IMR-90 (cell line): ENCODE data around the gene EXOC6B. TPM values are rescaled to one million over a fixed set of nuclear protein-coding genes. Genes with fewer than 3 reads are reported as not detected.

Experiments
- ATAC-seq: fragments of 200-7000 bp; cut with Tn5 transposase; 2 replicates; pipeline ENCODE4 v1.9.1; 2020; ENCODE audit warnings: low read depth, mild to moderate bottlenecking, moderate library complexity
- BruUV-seq: library from RNA; stranded (reverse); fragments of 400-500 nt; replicated peaks from 2 replicates; lab custom pipeline; 2021; lab: Mats Ljungman, UMichigan
- CTCF ChIA-PET: fragments of 300-600 bp; formaldehyde crosslinking; extraction: SDS; loops from one replicate; lab custom pipeline; 2021; ENCODE audit warnings: antibody characterized with exemption; lab: Yijun Ruan, JAX
- POLR2A ChIA-PET: fragments of 300-600 bp; sonication (Branson Sonifier 250); formaldehyde crosslinking; loops from one replicate; lab custom pipeline; 2022; ENCODE audit warnings: antibody characterized with exemption; ENCODE audit not compliant: unreplicated experiment; lab: Charles Lee
- DNase-seq: peaks from one replicate; pipeline ENCODE4 v3.0.0; 2013
- H2AFZ ChIP-seq: replicated peaks from 2 replicates; pipeline ENCODE3; 2013; ENCODE audit warnings: low read length, mild to moderate bottlenecking; ENCODE audit not compliant: poor library complexity
- H2AK5ac ChIP-seq: 2 replicates; pipeline ENCODE4 v1.6.1; 2013; ENCODE audit warnings: low read depth, low read length, inconsistent platforms
- H2AK9ac ChIP-seq: replicated peaks from 2 replicates; pipeline ENCODE3; 2013; ENCODE audit warnings: mild to moderate bottlenecking, low read depth, low read length, moderate library complexity; ENCODE audit not compliant: poor library complexity
- H2BK120ac ChIP-seq: 2 replicates; pipeline ENCODE4 v1.6.1; 2013; ENCODE audit warnings: low read depth, low read length, inconsistent platforms
- H2BK15ac ChIP-seq: 3 replicates; pipeline ENCODE4 v1.6.1; 2013; ENCODE audit warnings: low read depth, low read length, inconsistent platforms
- H2BK20ac ChIP-seq: 2 replicates; pipeline ENCODE4 v1.6.1; 2013; ENCODE audit warnings: low read depth, mild to moderate bottlenecking, inconsistent platforms, low read length, moderate library complexity
- H2BK5ac ChIP-seq: 2 replicates; pipeline ENCODE4 v1.6.1; 2013; ENCODE audit warnings: mild to moderate bottlenecking, low read depth, low read length, inconsistent platforms; ENCODE audit not compliant: poor library complexity, severe bottlenecking
- H3K14ac ChIP-seq: replicated peaks from 2 replicates; pipeline ENCODE4 v1.6.1; 2013; ENCODE audit warnings: low read depth, low read length, inconsistent platforms
- H3K18ac ChIP-seq: 2 replicates; pipeline ENCODE4 v1.6.1; 2013; ENCODE audit warnings: low read depth, low read length, control low read depth
- H3K23ac ChIP-seq: 2 replicates; pipeline ENCODE4 v1.6.1; 2013; ENCODE audit warnings: low read depth, low read length, inconsistent platforms
- H3K27ac ChIP-seq: 2 replicates; pipeline ENCODE4 v1.5.1; 2013; ENCODE audit warnings: mild to moderate bottlenecking, control low read depth, low read length; ENCODE audit not compliant: insufficient read depth
- H3K27me3 ChIP-seq: 2 replicates; pipeline ENCODE4 v1.6.1; 2013; ENCODE audit warnings: low read length; ENCODE audit not compliant: control insufficient read depth, insufficient read depth
- H3K36me3 ChIP-seq: 2 replicates; pipeline ENCODE4 v1.6.1; 2013; ENCODE audit warnings: low read length, mixed read lengths; ENCODE audit not compliant: control insufficient read depth, insufficient read depth
- H3K4ac ChIP-seq: 2 replicates; pipeline ENCODE4 v1.6.1; 2013; ENCODE audit warnings: low read depth, low read length, inconsistent platforms
- H3K4me1 ChIP-seq: 2 replicates; pipeline ENCODE4 v1.6.1; 2013; ENCODE audit warnings: low read length, mixed read lengths; ENCODE audit not compliant: control insufficient read depth, insufficient read depth
- H3K4me2 ChIP-seq: 2 replicates; pipeline ENCODE4 v1.6.1; 2013; ENCODE audit warnings: low read depth, mild to moderate bottlenecking, control low read depth, low read length, moderate library complexity
- H3K4me3 ChIP-seq: 2 replicates; pipeline ENCODE4 v1.5.1; 2013; ENCODE audit warnings: low read depth, mild to moderate bottlenecking, control low read depth, low read length, moderate library complexity; ENCODE audit not compliant: insufficient read depth
- H3K56ac ChIP-seq: 2 replicates; pipeline ENCODE4 v1.6.1; 2013; ENCODE audit warnings: low read length, inconsistent platforms; ENCODE audit not compliant: insufficient read depth; ENCODE audit errors: extremely low read depth
- H3K79me1 ChIP-seq, 2 experiments: 2 replicates each; pipeline ENCODE4 v1.6.1; 2013; ENCODE audit warnings: low read length in 2 of 2, inconsistent platforms in 1 of 2, low read depth in 1 of 2
- H3K9ac ChIP-seq: 2 replicates; pipeline ENCODE4 v1.6.1; 2013; ENCODE audit warnings: low read depth, low read length, control low read depth
- H3K9me1 ChIP-seq: 2 replicates; pipeline ENCODE4 v1.6.1; 2013; ENCODE audit warnings: low read length, inconsistent platforms; ENCODE audit not compliant: insufficient read depth
- H3K9me3 ChIP-seq: 2 replicates; pipeline ENCODE4 v1.6.1; 2013; ENCODE audit warnings: low read length; ENCODE audit not compliant: control insufficient read depth, insufficient read depth
- H4K20me1 ChIP-seq: 2 replicates; pipeline ENCODE4 v1.6.1; 2013; ENCODE audit warnings: low read length, inconsistent platforms; ENCODE audit not compliant: insufficient read depth
- H4K5ac ChIP-seq: 2 replicates; pipeline ENCODE4 v1.6.1; 2013; ENCODE audit warnings: mild to moderate bottlenecking, low read depth, low read length, control low read depth
- H4K8ac ChIP-seq, 2 experiments: 2 replicates each; pipeline ENCODE4 v1.6.1; 2013; ENCODE audit warnings: low read depth in 2 of 2, low read length in 2 of 2, control low read depth in 1 of 2, inconsistent platforms in 1 of 2
- H4K91ac ChIP-seq: 2 replicates; pipeline ENCODE4 v1.6.1; 2013; ENCODE audit warnings: low read depth, low read length, inconsistent platforms; ENCODE audit not compliant: insufficient read depth
- CEBPB ChIP-seq: IDR thresholded peaks from 2 replicates; pipeline ENCODE4 v1.6.1; 2012; ENCODE audit warnings: low read depth, low read length, improper control_type of control experiment
- CHD1 ChIP-seq: IDR thresholded peaks from 2 replicates; pipeline ENCODE4 v1.6.1; 2012; ENCODE audit warnings: low read depth, low read length, improper control_type of control experiment
- ELK1 ChIP-seq: fragments of 150-350 bp; IDR thresholded peaks from 2 replicates; pipeline ENCODE4 v1.6.1; 2016; ENCODE audit warnings: low read depth, mild to moderate bottlenecking, low read length, moderate library complexity, borderline replicate concordance
- FOS ChIP-seq: fragments of 150-350 bp; IDR thresholded peaks from 2 replicates; pipeline ENCODE4 v1.6.1; 2016; ENCODE audit warnings: low read depth, low read length
- MAFK ChIP-seq: IDR thresholded peaks from 2 replicates; pipeline ENCODE4 v1.6.1; 2012; ENCODE audit warnings: low read depth, low read length, improper control_type of control experiment
- POLR2A ChIP-seq: IDR thresholded peaks from 2 replicates; pipeline ENCODE4 v1.6.1; 2012; ENCODE audit warnings: mild to moderate bottlenecking, low read depth, low read length
- RAD21 ChIP-seq: IDR thresholded peaks from 2 replicates; pipeline ENCODE4 v1.6.1; 2012; ENCODE audit warnings: low read length, improper control_type of control experiment
- RCOR1 ChIP-seq: IDR thresholded peaks from 2 replicates; pipeline ENCODE4 v1.6.1; 2012; ENCODE audit warnings: mild to moderate bottlenecking, low read length, improper control_type of control experiment; ENCODE audit not compliant: insufficient replicate concordance
- SMC3 ChIP-seq: fragments of 150-350 bp; IDR thresholded peaks from 2 replicates; pipeline ENCODE4 v1.6.1; 2016; ENCODE audit warnings: low read depth, mild to moderate bottlenecking, antibody characterized with exemption, low read length, moderate library complexity
- USF2 ChIP-seq: fragments of 150-350 bp; IDR thresholded peaks from 2 replicates; pipeline ENCODE4 v1.6.1; 2017; ENCODE audit warnings: mild to moderate bottlenecking, antibody characterized with exemption, low read length, low read depth
- WGBS, 2 experiments: methylation state at CpG; one replicate each; pipeline versions ENCODE4 v1.1.5 to v1.1.7; 2013; ENCODE audit warnings: missing lambda C conversion rate in 2 of 2; ENCODE audit not compliant: insufficient read length in 1 of 2; ENCODE audit errors: extremely low coverage in 2 of 2; 5-methylcytosine and 5-hydroxymethylcytosine counted together
- dilution Hi-C: fragments of 300-500 bp; cut with HindIII; formaldehyde crosslinking; loops from one replicate; pipeline ENCODE4 v1.14.3; 2018; ENCODE audit warnings: low sequenced_read_pairs; ENCODE audit not compliant: unreplicated experiment
- in situ Hi-C: fragments of 300-500 bp; cut with MboI; formaldehyde crosslinking; loops from 3 replicates; pipeline ENCODE4 v1.14.3; 2019; ENCODE audit warnings: low sequenced_read_pairs, inconsistent platforms, mixed read lengths
- intact Hi-C: fragments of 100-400 bp; cut with micrococcal nuclease; formaldehyde crosslinking; loops from 2 replicates; pipeline ENCODE4 v1.10.0; 2022
- polyA plus RNA-seq, 3 experiments: library from polyadenylated mRNA; depleted of rRNA; stranded (reverse); fragments of >200 nt; gene quantifications; 2 replicates each; pipeline ENCODE4 v1.2.3, GENCODE V29; 2012; ENCODE audit warnings: low replicate concordance in 1 of 3
- total RNA-seq: library from RNA; depleted of rRNA; stranded (reverse); fragments of >200 nt; gene quantifications from 2 replicates; pipeline ENCODE4 v1.2.3, GENCODE V29; 2012

The EXOC6B gene
- total and polyA plus RNA-seq, 2 of the 4 experiments (the other 2 are of a cell fraction): 10.2 to 29.4 TPM

- Histone ChIP-seq H4K91ac (no peak overlapping the region), H3K79me1 (no peaks in the 10 kb centered on the region), H2BK120ac (no peak overlapping the region), H2BK20ac (no peak overlapping the region), H3K9me1 (no peaks in the 10 kb centered on the region), H3K9ac (no peak overlapping the region), H3K36me3 (no peaks in the 10 kb centered on the region), H3K14ac (no peak overlapping the region), H3K4ac (no peak overlapping the region), H2AK9ac (no peak overlapping the region), H3K4me3 (no peak overlapping the region), H3K4me2 (no peak overlapping the region), H3K27me3 (peaks cover 2% of the 10 kb centered on the region; the same call in 1 of the 2 replicates), H4K5ac (no peak overlapping the region), H2AFZ (no peak overlapping the region), H2BK5ac (no peak overlapping the region), H4K20me1 (peaks cover 2% of the 10 kb centered on the region; the same call in 1 of the 2 replicates), H3K4me1 (no peaks in the 10 kb centered on the region), H4K8ac (no peak overlapping the region), H3K27ac (no peak overlapping the region), H3K18ac (no peak overlapping the region), H3K23ac (no peak overlapping the region), H2BK15ac (no peak overlapping the region), H3K56ac (no peak overlapping the region), H2AK5ac (no peak overlapping the region), H3K9me3 (peaks cover 2% of the 10 kb centered on the region; the same call in 1 of the 2 replicates)
- intact Hi-C loops (no loop called here), in situ Hi-C loops (no loop called here), dilution Hi-C loops (no loop called here)
- no peak for ATAC-seq
- WGBS, 2 experiments: 33% methylated on average over 1 of the region's 1 CpG; no CpG with 5 or more reads in 1 of the 2 experiments
- no TSS peak for BruUV-seq
- no peak for DNase-seq
- TF ChIP-seq FOS (no peak), RCOR1 (no peak), ELK1 (no peak), RAD21 (no peak), CEBPB (no peak), SMC3 (no peak), CHD1 (no peak), USF2 (no peak), MAFK (no peak), POLR2A (no peak)
- CTCF ChIA-PET: no interaction called here
- POLR2A ChIA-PET: no interaction called here
Measured at GRCh38 chr2:72412214-72412613, 413.6 kb downstream of the EXOC6B start.
